KMS-11 (cell line): ENCODE results near the gene ALDOB.
A peak's percentile ranks its signal among the peaks of the same experiment; 100 is the strongest.

Experiments used
- H2AFZ ChIP-seq: fragments of 200-600 bp; sonication (generic); 2 replicates; pipeline ENCODE4 v1.6.1; 2016; ENCODE audit warnings: antibody characterized with exemption, mixed run types, low read depth
- H3K27ac ChIP-seq: fragments of 200-600 bp; sonication (generic); 2 replicates; pipeline ENCODE4 v1.6.1; 2016; ENCODE audit warnings: mild to moderate bottlenecking, mixed run types
- H3K27me3 ChIP-seq: fragments of 200-600 bp; sonication (generic); 2 replicates; pipeline ENCODE4 v1.6.1; 2017; ENCODE audit warnings: mild to moderate bottlenecking, low read depth, mixed run types, moderate library complexity; ENCODE audit not compliant: insufficient read depth
- H3K36me3 ChIP-seq: fragments of 200-600 bp; sonication (generic); 2 replicates; pipeline ENCODE4 v1.6.1; 2017; ENCODE audit warnings: mild to moderate bottlenecking, mixed run types; ENCODE audit not compliant: insufficient read depth
- H3K4me1 ChIP-seq: fragments of 200-600 bp; sonication (generic); 2 replicates; pipeline ENCODE4 v1.6.1; 2016; ENCODE audit warnings: mild to moderate bottlenecking, low read depth, mixed run types; ENCODE audit not compliant: poor library complexity, severe bottlenecking
- H3K4me2 ChIP-seq: fragments of 200-600 bp; sonication (generic); 2 replicates; pipeline ENCODE4 v1.7.0; 2016; ENCODE audit warnings: mild to moderate bottlenecking, mixed run types
- H3K4me3 ChIP-seq: fragments of 200-600 bp; sonication (generic); IDR thresholded peaks from 2 replicates; pipeline ENCODE4 v1.6.1; 2017; ENCODE audit warnings: low read depth, low read length, mixed read lengths; ENCODE audit not compliant: insufficient read depth
- H3K79me2 ChIP-seq: fragments of 200-600 bp; sonication (generic); 2 replicates; pipeline ENCODE4 v1.6.1; 2016; ENCODE audit warnings: low read depth, mixed run types; ENCODE audit not compliant: insufficient read depth
- H3K9ac ChIP-seq: fragments of 200-600 bp; sonication (generic); 2 replicates; pipeline ENCODE4 v1.6.1; 2016; ENCODE audit warnings: mild to moderate bottlenecking, mixed run types
- H4K20me1 ChIP-seq: fragments of 200-600 bp; sonication (generic); 2 replicates; pipeline ENCODE4 v1.6.1; 2016; ENCODE audit warnings: mild to moderate bottlenecking, mixed run types; ENCODE audit not compliant: insufficient read depth
- TF ChIP-seq, protein P1 (sequence below): fragments of 200-600 bp; sonication (generic); conservative IDR thresholded peaks from 2 replicates; pipeline ENCODE4 v1.6.1; 2017; ENCODE audit warnings: low read depth, mild to moderate bottlenecking, antibody characterized with exemption, low read length, moderate library complexity, mixed read lengths

Gene ALDOB

GRCh38 chr9:101429736-101430135 lies 5.8 kb downstream of the ALDOB start:
- Histone ChIP-seq H3K27me3 (no peaks in the 10 kb centered on the region), H2AFZ (no peak overlapping the region), H3K36me3 (no peaks in the 10 kb centered on the region), H3K27ac (peak overlapping the region; percentile 99; the same call in 1 of the 2 replicates), H3K4me3 (no peak overlapping the region), H3K4me1 (peaks cover 69% of the 10 kb centered on the region), H3K79me2 (no peaks in the 10 kb centered on the region), H3K4me2 (no peak overlapping the region), H3K9ac (no peak overlapping the region), H4K20me1 (no peaks in the 10 kb centered on the region)
- TF ChIP-seq, protein P1, sequence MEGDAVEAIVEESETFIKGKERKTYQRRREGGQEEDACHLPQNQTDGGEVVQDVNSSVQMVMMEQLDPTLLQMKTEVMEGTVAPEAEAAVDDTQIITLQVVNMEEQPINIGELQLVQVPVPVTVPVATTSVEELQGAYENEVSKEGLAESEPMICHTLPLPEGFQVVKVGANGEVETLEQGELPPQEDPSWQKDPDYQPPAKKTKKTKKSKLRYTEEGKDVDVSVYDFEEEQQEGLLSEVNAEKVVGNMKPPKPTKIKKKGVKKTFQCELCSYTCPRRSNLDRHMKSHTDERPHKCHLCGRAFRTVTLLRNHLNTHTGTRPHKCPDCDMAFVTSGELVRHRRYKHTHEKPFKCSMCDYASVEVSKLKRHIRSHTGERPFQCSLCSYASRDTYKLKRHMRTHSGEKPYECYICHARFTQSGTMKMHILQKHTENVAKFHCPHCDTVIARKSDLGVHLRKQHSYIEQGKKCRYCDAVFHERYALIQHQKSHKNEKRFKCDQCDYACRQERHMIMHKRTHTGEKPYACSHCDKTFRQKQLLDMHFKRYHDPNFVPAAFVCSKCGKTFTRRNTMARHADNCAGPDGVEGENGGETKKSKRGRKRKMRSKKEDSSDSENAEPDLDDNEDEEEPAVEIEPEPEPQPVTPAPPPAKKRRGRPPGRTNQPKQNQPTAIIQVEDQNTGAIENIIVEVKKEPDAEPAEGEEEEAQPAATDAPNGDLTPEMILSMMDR: no peak

DNA sequence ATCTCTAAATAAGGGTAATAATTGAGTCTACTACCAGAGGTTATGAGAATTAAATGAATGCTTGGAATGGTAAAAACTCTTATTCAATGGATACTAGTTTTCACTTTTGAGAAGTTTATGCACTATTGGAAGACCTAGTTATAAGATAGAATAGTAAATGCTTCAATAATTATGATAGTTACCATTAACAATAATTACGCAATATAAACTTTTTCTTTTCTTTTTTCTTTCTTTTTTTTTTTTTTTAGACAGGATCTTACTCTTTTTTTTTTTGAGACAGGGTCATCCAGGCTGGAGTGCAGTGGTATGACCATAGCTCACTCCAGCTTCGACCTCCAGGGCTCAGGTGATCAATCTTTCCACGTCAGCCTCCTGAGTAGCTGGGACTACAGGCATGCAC lies 6.7 kb downstream of the ALDOB start:
- Histone ChIP-seq H3K4me1 (peaks cover 74% of the 10 kb centered on the region), H3K79me2 (no peaks in the 10 kb centered on the region), H2AFZ (peak overlapping the region; percentile 44; the same call in 1 of the 2 replicates), H3K4me2 (peak overlapping the region; percentile 97), H3K27ac (peak overlapping the region; percentile 99), H3K36me3 (no peaks in the 10 kb centered on the region), H3K9ac (peak overlapping the region; percentile 57; the same call in 1 of the 2 replicates), H3K4me3 (no peak overlapping the region), H3K27me3 (no peaks in the 10 kb centered on the region), H4K20me1 (no peaks in the 10 kb centered on the region)
- TF ChIP-seq, protein P1: no peak

GRCh38 chr9:101427957-101428655 lies 7.5 kb downstream of the ALDOB start:
- peak overlapping the region; percentile 57; the same call in 1 of the 2 replicates for H3K9ac ChIP-seq
- no peaks in the 10 kb centered on the region for H3K36me3 ChIP-seq
- peak overlapping the region; percentile 99 for H3K27ac ChIP-seq
- H3K27me3 ChIP-seq: no peaks in the 10 kb centered on the region
- H3K4me3 ChIP-seq: no peak overlapping the region
- TF ChIP-seq, protein P1: no peak
- peak overlapping the region; percentile 97 for H3K4me2 ChIP-seq
- H2AFZ ChIP-seq: peak overlapping the region; percentile 44
- no peaks in the 10 kb centered on the region for H3K79me2 ChIP-seq
- no peaks in the 10 kb centered on the region for H4K20me1 ChIP-seq
- H3K4me1 ChIP-seq: peaks cover 74% of the 10 kb centered on the region

DNA sequence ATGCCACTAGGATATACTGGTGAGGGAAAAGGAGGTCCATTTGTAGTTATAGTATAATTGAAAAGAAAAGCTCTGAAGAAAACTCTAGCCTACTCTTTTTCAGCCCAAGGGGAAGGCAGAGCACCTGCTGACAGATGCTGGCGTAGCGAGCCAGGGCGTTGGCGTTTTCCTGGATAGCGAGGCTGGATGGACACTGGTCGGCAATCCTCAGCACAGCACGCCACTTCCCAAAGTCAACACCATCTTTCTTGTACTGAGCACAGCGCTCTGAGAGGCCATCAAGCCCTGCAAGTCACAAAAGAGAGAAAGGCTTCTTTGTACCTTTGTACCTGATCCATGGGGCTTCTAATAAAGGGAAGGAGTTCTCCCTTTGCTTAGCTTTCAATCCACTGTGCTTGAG lies 8.2 kb downstream of the ALDOB start:
- Histone ChIP-seq H3K27ac (peak overlapping the region; percentile 99), H3K36me3 (no peaks in the 10 kb centered on the region), H3K9ac (peak overlapping the region; percentile 57; the same call in 1 of the 2 replicates), H3K4me2 (peak overlapping the region; percentile 97), H3K79me2 (no peaks in the 10 kb centered on the region), H3K27me3 (no peaks in the 10 kb centered on the region), H4K20me1 (no peaks in the 10 kb centered on the region), H2AFZ (peak overlapping the region; percentile 2; the same call in 1 of the 2 replicates), H3K4me1 (peaks cover 74% of the 10 kb centered on the region), H3K4me3 (no peak overlapping the region)
- TF ChIP-seq, protein P1: no peak
